Ascending aorta (tissue), 2 donors: ENCODE measurements around the gene RCOR3. TPM values are rescaled to one million over a fixed set of nuclear protein-coding genes. Genes with fewer than 3 reads are reported as not detected.

Experiments used
- DNase-seq, 2 donors: peaks; one replicate each; pipeline ENCODE4 v3.0.0-alpha.2; 2019; ENCODE audit warnings: low spot score in 2 of 2
- H3K27ac ChIP-seq, 2 donors: fragments of 200-600 bp; sonication (generic); one replicate each; pipeline ENCODE4 v1.5.1; 2016 to 2017; ENCODE audit warnings: mild to moderate bottlenecking in 1 of 2
- H3K27me3 ChIP-seq: fragments of 200-600 bp; sonication (generic); one replicate; pipeline ENCODE4 v1.5.1; 2017
- H3K36me3 ChIP-seq, 2 donors: fragments of 200-600 bp; sonication (generic); one replicate each; pipeline ENCODE4 v1.5.1; 2016
- H3K4me1 ChIP-seq, 2 donors: fragments of 200-600 bp; sonication (generic); one replicate each; pipeline ENCODE4 v1.5.1; 2016 to 2017; ENCODE audit warnings: mild to moderate bottlenecking in 1 of 2
- H3K4me3 ChIP-seq, 2 donors: fragments of 200-600 bp; sonication (generic); one replicate each; pipeline ENCODE4 v1.5.1; 2016 to 2017; ENCODE audit warnings: mild to moderate bottlenecking in 1 of 2
- H3K9me3 ChIP-seq, 2 donors: fragments of 200-600 bp; sonication (generic); one replicate each; pipeline ENCODE4 v1.5.1; 2016
- intact Hi-C: fragments of 100-400 bp; cut with DNase I; formaldehyde crosslinking; loops from one replicate; pipeline ENCODE4 v1.15.1; 2023
- total RNA-seq: library from RNA; depleted of rRNA; stranded (reverse); fragments of >200 nt; gene quantifications from one replicate; pipeline ENCODE4 v1.1.0, GENCODE V29; 2016
- TF ChIP-seq, protein P1 (sequence below), 3 experiments: fragments of 200-600 bp in 2 of 3; fragments of 450-650 bp in 1 of 3; sonication (generic) in 2 of 3; IDR thresholded peaks; one replicate each; pipeline ENCODE4 v1.5.1; 2016 to 2019; ENCODE audit warnings: antibody characterized with exemption in 3 of 3, mild to moderate bottlenecking in 1 of 3, moderate library complexity in 1 of 3

Gene RCOR3
- total RNA-seq, 1 donor from 2014 or later, result 10.3 TPM

GRCh38 chr1:211336775-211337174 lies 77.6 kb downstream of the RCOR3 start:
- TF ChIP-seq, protein P1, sequence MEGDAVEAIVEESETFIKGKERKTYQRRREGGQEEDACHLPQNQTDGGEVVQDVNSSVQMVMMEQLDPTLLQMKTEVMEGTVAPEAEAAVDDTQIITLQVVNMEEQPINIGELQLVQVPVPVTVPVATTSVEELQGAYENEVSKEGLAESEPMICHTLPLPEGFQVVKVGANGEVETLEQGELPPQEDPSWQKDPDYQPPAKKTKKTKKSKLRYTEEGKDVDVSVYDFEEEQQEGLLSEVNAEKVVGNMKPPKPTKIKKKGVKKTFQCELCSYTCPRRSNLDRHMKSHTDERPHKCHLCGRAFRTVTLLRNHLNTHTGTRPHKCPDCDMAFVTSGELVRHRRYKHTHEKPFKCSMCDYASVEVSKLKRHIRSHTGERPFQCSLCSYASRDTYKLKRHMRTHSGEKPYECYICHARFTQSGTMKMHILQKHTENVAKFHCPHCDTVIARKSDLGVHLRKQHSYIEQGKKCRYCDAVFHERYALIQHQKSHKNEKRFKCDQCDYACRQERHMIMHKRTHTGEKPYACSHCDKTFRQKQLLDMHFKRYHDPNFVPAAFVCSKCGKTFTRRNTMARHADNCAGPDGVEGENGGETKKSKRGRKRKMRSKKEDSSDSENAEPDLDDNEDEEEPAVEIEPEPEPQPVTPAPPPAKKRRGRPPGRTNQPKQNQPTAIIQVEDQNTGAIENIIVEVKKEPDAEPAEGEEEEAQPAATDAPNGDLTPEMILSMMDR (IDR thresholded peaks at IDR 0.05), result no peak
- Histone ChIP-seq H3K4me1 (peaks cover 16 to 52% of the 10 kb centered on the region in 2 donors), H3K36me3 (peaks cover 0 to 6% of the 10 kb centered on the region in 2 donors), H3K27me3 (no peaks in the 10 kb centered on the region), H3K4me3 (no peak overlapping the region), H3K9me3 (no peaks in the 10 kb centered on the region), H3K27ac (no peak overlapping the region)
- intact Hi-C loops, result no loop called here
- DNase-seq, result no peak

DNA sequence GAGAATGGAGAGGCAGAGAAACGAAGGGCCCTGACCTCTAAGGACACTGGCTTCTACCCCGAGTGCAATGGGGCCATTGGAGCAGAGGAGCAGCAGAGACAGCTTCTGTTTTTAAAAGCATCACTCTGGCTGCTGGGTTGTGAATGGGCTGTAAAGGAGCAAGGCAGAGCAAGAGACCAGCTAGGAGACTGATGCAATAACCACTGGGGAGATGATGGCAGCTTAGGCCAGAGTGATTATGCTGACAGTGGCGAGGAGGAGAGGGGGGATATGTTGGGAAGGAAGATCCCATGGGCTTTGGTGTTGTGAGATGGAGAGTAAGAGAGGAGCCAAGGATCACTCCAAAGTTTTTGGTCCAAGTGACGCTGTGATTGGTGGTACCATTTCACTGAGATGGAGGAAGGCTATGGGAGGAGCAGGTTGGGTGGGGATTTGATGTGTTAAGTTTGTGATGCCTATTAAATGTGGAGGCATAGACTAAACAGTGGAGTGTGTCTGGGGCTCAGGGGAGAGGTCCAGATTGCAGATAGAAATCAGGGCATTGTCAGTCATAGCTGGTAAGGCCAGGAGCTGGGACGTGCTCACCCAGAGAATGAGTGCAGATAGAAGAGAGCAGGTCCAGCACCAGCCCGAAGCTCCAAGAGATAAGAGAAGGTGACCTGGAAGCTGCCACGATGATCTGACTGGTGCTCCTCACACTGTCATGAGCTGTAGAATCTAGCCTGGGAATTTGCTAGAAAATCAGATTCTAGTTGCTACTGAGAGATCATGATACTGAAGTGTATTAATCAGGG lies 78.5 kb downstream of the RCOR3 start:
- Histone ChIP-seq H3K27me3 (no peaks in the 10 kb centered on the region), H3K27ac (no peak overlapping the region), H3K4me1 (peaks cover 11 to 45% of the 10 kb centered on the region in 2 donors), H3K36me3 (peaks cover 0 to 6% of the 10 kb centered on the region in 2 donors), H3K9me3 (no peaks in the 10 kb centered on the region), H3K4me3 (no peak overlapping the region)
- TF ChIP-seq, protein P1 (IDR thresholded peaks at IDR 0.05), result no peak
- intact Hi-C loops, result no loop called here
- DNase-seq, result no peak

- peaks cover 8 to 44% of the 10 kb centered on the region in 2 donors for H3K4me1 ChIP-seq
- TF ChIP-seq, protein P1 (IDR thresholded peaks at IDR 0.05), result no peak
- H3K27ac ChIP-seq, result no peak overlapping the region
- peaks cover 0 to 6% of the 10 kb centered on the region in 2 donors for H3K36me3 ChIP-seq
- DNase-seq, result no peak
- H3K4me3 ChIP-seq, result no peak overlapping the region
- intact Hi-C loops, result no loop called here
- H3K9me3 ChIP-seq, result no peaks in the 10 kb centered on the region
- no peaks in the 10 kb centered on the region for H3K27me3 ChIP-seq
Measured at GRCh38 chr1:211338224-211338620, 79.1 kb downstream of the RCOR3 start.

DNA sequence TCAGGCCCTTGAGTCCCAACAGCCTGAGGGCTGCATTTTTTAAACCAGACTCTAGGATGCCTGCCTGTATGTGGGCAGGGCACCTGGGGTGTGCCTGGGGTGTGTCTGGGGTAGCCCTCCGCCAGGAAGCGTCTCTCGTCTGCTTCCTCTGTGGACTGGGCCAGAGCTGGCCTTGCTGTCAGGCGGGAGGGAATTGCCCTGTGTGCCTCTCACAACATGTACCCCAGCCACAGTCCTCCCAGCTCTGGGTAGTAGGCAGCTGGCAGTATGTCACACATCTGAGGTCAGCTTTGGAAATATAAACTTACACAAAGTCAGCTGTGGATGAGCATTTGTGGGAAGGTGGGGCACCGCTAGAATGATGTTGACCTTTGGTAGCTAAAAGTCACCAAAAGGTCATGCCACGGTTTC lies 80.5 kb downstream of the RCOR3 start:
- H3K4me1 ChIP-seq, result peaks cover 7 to 40% of the 10 kb centered on the region in 2 donors
- H3K36me3 ChIP-seq, result peaks cover 0 to 13% of the 10 kb centered on the region in 2 donors
- H3K4me3 ChIP-seq, result no peak overlapping the region
- TF ChIP-seq, protein P1 (IDR thresholded peaks at IDR 0.05), result no peak
- no peak for DNase-seq
- H3K9me3 ChIP-seq, result no peaks in the 10 kb centered on the region
- H3K27ac ChIP-seq, result no peak overlapping the region
- intact Hi-C loops, result no loop called here
- no peaks in the 10 kb centered on the region for H3K27me3 ChIP-seq

- TF ChIP-seq, protein P1 (IDR thresholded peaks at IDR 0.05), result no peak
- no peak overlapping the region for H3K4me3 ChIP-seq
- no peak for DNase-seq
- peaks cover 5 to 28% of the 10 kb centered on the region in 2 donors for H3K4me1 ChIP-seq
- intact Hi-C loops, result no loop called here
- H3K27ac ChIP-seq, result no peak overlapping the region
- H3K9me3 ChIP-seq, result no peaks in the 10 kb centered on the region
- H3K27me3 ChIP-seq, result no peaks in the 10 kb centered on the region
- H3K36me3 ChIP-seq, result peaks cover 0 to 16% of the 10 kb centered on the region in 2 donors
Measured at GRCh38 chr1:211340622-211341507, 81.7 kb downstream of the RCOR3 start.
